Ascending aorta (tissue), 2 donors: ENCODE results near the gene PDIA5. TPM values are rescaled to one million over a fixed set of nuclear protein-coding genes. Genes with fewer than 3 reads are reported as not detected.
A peak's percentile ranks its signal among the peaks of the same experiment; 100 is the strongest.

Experiments
- DNase-seq, 2 donors: peaks; one replicate each; pipeline ENCODE4 v3.0.0-alpha.2; 2019; ENCODE audit warnings: low spot score in 2 of 2
- H3K27ac ChIP-seq, 2 donors: fragments of 200-600 bp; sonication (generic); one replicate each; pipeline ENCODE4 v1.5.1; 2016 to 2017; ENCODE audit warnings: mild to moderate bottlenecking in 1 of 2
- H3K27me3 ChIP-seq: fragments of 200-600 bp; sonication (generic); one replicate; pipeline ENCODE4 v1.5.1; 2017
- H3K36me3 ChIP-seq, 2 donors: fragments of 200-600 bp; sonication (generic); one replicate each; pipeline ENCODE4 v1.5.1; 2016
- H3K4me1 ChIP-seq, 2 donors: fragments of 200-600 bp; sonication (generic); one replicate each; pipeline ENCODE4 v1.5.1; 2016 to 2017; ENCODE audit warnings: mild to moderate bottlenecking in 1 of 2
- H3K4me3 ChIP-seq, 2 donors: fragments of 200-600 bp; sonication (generic); one replicate each; pipeline ENCODE4 v1.5.1; 2016 to 2017; ENCODE audit warnings: mild to moderate bottlenecking in 1 of 2
- H3K9me3 ChIP-seq, 2 donors: fragments of 200-600 bp; sonication (generic); one replicate each; pipeline ENCODE4 v1.5.1; 2016
- CTCF ChIP-seq, 3 experiments: fragments of 200-600 bp in 2 of 3; fragments of 450-650 bp in 1 of 3; sonication (generic) in 2 of 3; IDR thresholded peaks; one replicate each; pipeline ENCODE4 v1.5.1; 2016 to 2019; ENCODE audit warnings: antibody characterized with exemption in 3 of 3, mild to moderate bottlenecking in 1 of 3, moderate library complexity in 1 of 3
- intact Hi-C: fragments of 100-400 bp; cut with DNase I; formaldehyde crosslinking; loops from one replicate; pipeline ENCODE4 v1.15.1; 2023
- total RNA-seq: library from RNA; depleted of rRNA; stranded (reverse); fragments of >200 nt; gene quantifications from one replicate; pipeline ENCODE4 v1.1.0, GENCODE V29; 2016

PDIA5 gene
- total RNA-seq, 1 donor from 2014 or later: 21.3 TPM

GRCh38 chr3:123202451-123202850, 135.6 kb downstream of the PDIA5 start:
- no peak for TF ChIP-seq CTCF (IDR thresholded peaks at IDR 0.05)
- Histone ChIP-seq H3K36me3 (no peaks in the 10 kb centered on the region), H3K27me3 (no peaks in the 10 kb centered on the region), H3K27ac (peak overlapping the region; percentile 67 to 84), H3K9me3 (no peaks in the 10 kb centered on the region), H3K4me1 (peaks cover 0 to 3% of the 10 kb centered on the region in 2 donors), H3K4me3 (peak overlapping the region; percentile 74 to 83)
- intact Hi-C loops: loop anchor here (5.0 to 10.0 kb wide), 2 partner anchors 178 to 260 kb away; partner anchors contain the start of gene SEMA5B
- no peak for DNase-seq

Other genes with a start within 250 kb of the PDIA5 start
- gene SEMA5B, start 39.3 kb upstream of the PDIA5 start, total RNA-seq: 0.85 TPM
- 6.4 TPM for gene SEC22A, start 134.9 kb downstream of the PDIA5 start, total RNA-seq